Measurements from ENCODE around the gene CD2AP.

GRCh38 chr6:47453372-47453936 is 24.1 kb upstream of the CD2AP start:
- TF ChIP-seq PHF8 (conservative IDR thresholded peaks at IDR 0.05; ENCODE audit: low read depth, low read length) (no peak), HDAC2 (IDR thresholded peaks at IDR 0.05; ENCODE audit: borderline replicate concordance in 1 of 2, low read depth in 2 of 2, low read length in 2 of 2) (no peak), JUND (IDR thresholded peaks at IDR 0.05; ENCODE audit: low read length) (no peak), CBX5 (IDR thresholded peaks at IDR 0.05; ENCODE audit: low read depth, low read length) (no peak), SIX5 (IDR thresholded peaks at IDR 0.05; ENCODE audit: low read depth, low read length) (no peak), EP300 (IDR thresholded peaks at IDR 0.05; ENCODE audit: borderline replicate concordance in 1 of 2, low read depth in 2 of 2, low read length in 2 of 2) (no peak)
- TF ChIP-seq, protein P1, sequence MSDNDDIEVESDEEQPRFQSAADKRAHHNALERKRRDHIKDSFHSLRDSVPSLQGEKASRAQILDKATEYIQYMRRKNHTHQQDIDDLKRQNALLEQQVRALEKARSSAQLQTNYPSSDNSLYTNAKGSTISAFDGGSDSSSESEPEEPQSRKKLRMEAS (IDR thresholded peaks at IDR 0.05): no peak
